ENCODE data around the gene FAM174B.
"Not testable (repeated sequence)": the region's sequence is repeated elsewhere in the genome, so short reads cannot be mapped to it uniquely, and the experiment has no call there.

FAM174B gene

GRCh38 chr15:92617549-92618520 is 37.7 kb downstream of the FAM174B start:
- DNase-seq = no peak

- no peak for DNase-seq
Observed at GRCh38 chr15:92616621-92617548, 38.7 kb downstream of the FAM174B start.

- DNase-seq = no peak
Observed at GRCh38 chr15:92614791-92615785, 40.5 kb downstream of the FAM174B start.

- DNase-seq = no peak
Observed at GRCh38 chr15:92614301-92614700, 41.3 kb downstream of the FAM174B start.

DNA sequence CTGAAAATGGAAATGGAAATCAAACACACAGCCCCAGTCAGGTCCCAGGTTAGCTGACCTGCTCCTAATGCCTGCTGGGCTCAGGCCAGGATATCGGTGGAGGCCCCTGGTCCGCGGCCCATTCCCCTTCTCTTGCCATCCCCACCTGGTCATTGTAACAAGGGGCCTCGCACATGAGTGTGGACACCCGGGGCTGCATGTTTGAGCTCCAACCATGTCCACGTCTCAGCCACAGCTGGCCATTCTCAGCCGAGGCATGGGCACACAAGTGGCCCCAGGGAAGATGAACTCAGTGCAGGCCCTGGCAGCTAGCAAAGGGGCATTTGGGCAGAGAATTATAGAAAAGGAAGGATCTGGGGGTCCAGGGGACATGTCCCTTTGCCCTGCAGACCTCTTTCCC is 41.7 kb downstream of the FAM174B start:
- no peak for DNase-seq

DNA sequence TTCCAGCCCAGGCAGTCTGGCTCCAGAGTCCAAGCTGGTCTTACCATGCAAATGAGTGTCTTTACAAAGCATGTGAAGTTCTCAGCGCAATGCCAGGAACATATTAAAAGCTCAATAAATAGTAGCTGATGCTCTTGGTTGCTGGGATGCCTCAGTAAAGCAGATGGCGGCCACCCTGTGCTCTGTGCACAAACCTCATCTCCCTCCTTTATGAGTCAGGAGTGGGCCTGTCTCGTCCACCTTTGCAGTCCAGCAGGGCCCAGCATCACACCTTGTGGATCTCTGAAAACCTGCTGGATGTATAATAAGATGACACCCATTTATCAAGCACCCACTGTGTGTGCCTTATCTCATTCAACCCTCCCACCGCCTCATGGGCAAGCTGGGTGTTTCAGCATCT is 42.7 kb downstream of the FAM174B start:
- no peak for DNase-seq

DNA sequence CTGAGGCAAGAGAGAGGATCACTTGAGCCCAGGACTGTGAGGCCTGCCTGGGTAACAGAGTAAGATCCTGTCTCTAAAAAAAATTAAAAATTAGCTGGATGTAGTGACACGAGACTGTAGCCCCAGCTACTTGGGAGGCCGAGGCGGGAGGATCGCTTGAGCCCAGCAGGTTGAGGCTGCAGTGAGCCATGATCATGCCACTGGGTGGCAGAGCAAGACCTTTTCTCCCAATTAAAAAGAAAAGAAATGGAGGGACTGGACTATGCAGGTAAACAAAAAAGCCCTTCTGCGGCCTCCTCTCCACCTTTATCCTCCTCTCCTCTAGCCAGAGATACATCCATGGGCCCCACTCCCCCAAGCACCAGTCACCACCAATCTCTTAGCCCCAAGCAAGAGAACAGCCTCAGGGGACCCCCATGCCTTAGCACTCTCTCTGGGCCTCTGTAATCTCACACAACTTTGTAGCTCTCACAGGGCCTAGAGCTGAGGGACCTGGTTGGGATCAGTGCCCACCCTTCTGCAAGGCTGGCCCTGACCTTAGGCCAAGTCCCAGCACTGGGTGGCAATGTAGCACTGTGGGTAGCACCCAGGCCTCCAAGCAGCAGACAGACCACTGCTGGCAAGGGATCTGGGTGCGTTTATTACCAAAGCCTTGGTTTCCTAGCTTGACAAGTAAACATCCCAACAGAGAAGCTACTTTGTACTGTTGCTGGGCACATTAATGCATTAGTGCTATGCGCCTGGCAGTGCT is 43.4 kb downstream of the FAM174B start:
- peak in 1 of 2 donors; percentile 43 for DNase-seq

- no peak for DNase-seq
Observed at GRCh38 chr15:92611150-92611549, 44.4 kb downstream of the FAM174B start.

DNA sequence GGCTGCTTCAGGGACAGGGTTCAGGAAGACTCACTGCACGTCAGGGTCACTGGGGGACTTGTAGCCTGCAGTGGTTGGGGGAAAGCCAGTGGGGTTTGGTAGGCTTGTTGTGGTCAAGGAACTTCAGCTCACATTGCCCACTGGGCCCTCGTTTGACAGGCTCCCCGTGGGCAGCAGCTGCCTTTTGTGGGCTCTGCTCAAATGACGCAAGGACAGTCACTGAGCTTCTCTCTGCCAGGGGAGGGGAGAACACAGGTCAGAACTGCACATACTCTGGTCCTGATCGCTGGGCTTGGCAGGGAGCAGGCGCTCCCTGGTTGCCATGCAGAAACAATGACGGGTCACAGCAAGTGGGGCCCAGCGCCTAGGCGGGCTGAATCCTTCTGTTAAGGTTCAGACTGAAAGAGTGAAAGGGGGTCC is 45.5 kb downstream of the FAM174B start:
- no peak for DNase-seq

GRCh38 chr15:92608866-92609700 is 46.5 kb downstream of the FAM174B start:
- DNase-seq = no peak

DNA sequence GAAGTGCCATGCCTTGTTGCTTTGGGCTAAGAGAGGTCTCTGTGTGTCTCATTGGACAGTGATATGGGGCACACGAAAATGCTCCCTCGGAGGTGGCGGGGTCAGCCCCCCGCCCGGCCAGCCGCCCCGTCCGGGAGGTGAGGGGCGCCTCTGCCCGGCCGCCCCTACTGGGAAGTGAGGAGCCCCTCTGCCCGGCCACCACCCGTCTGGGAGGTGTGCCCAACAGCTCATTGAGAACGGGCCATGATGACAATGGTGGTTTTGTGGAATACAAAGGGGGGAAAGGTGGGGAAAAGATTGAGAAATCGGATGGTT is 48.8 kb downstream of the FAM174B start:
- DNase-seq = not testable (repeated sequence)

GRCh38 chr15:92606126-92606835 is 49.3 kb downstream of the FAM174B start:
- no peak for DNase-seq

GRCh38 chr15:92605225-92605944 is 50.2 kb downstream of the FAM174B start:
- DNase-seq = no peak

GRCh38 chr15:92603743-92604470 is 51.7 kb downstream of the FAM174B start:
- no peak for DNase-seq

GRCh38 chr15:92603278-92603677 is 52.3 kb downstream of the FAM174B start:
- DNase-seq = no peak

GRCh38 chr15:92602267-92602593 is 53.3 kb downstream of the FAM174B start:
- no peak for DNase-seq

DNA sequence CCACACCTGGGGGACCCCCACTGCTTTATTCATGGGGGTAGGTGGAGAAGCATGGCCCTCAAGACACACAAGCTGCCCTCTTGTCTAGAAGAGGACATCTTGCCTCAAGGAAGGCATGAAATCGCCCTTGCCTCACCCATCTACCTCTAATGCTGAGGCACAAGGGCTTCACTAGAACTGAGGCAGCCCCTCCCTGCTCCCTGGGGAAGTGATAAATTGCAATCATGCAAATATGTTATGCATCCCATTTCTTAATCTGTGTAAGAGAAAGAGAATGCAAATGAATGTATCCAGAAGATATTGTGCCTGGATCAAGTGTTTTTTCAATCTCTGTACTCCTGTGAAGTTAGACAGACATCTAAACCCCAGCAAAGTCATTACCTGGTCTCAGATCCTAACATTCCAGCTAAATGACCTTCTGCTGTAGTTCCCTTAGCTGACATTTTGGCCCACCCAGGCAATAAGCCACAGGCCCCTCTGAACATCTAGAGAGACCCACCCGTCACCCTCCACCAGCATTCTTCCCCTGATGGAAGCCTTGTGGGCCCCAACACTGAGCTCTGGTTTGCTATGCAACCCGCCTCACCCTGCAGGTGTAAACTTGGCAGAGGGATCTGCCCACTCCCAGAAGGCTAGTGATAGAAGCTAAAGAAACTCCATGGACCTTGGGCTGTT is 53.8 kb downstream of the FAM174B start:
- DNase-seq = no peak

GRCh38 chr15:92600856-92601255 is 54.7 kb downstream of the FAM174B start:
- DNase-seq = no peak
